ENCODE results near the gene TESK2. TPM values are rescaled to one million over a fixed set of nuclear protein-coding genes. Genes with fewer than 3 reads are reported as not detected.
"Not testable (repeated sequence)": the region's sequence is repeated elsewhere in the genome, so short reads cannot be mapped to it uniquely, and the experiment has no call there.

Gene TESK2
- total RNA-seq, 6 experiments from 2014 or later: 2.7 to 5.5 (median 4.3) TPM

- WGBS (ENCODE audit: insufficient coverage, low coverage, low lambda C conversion rate, missing lambda C conversion rate): 63% methylated on average over 4 of the region's 4 CpGs
- intact Hi-C loops (cut with DNase I): no loop called here
- peaks cover 0 to 70% (median 43%) of the 10 kb centered on the region in 4 donors for H3K36me3 ChIP-seq
- TF ChIP-seq CTCF (IDR thresholded peaks at IDR 0.05): no peak
- TF ChIP-seq POLR2A (IDR thresholded peaks at IDR 0.05): no peak
- H3K4me1 ChIP-seq: peaks cover 0 to 48% (median 24%) of the 10 kb centered on the region in 4 donors
- H3K27me3 ChIP-seq: no peaks in the 10 kb centered on the region
- no peak overlapping the region for H3K4me3 ChIP-seq
- H3K9me3 ChIP-seq: no peaks in the 10 kb centered on the region
- DNase-seq: no peak
- ATAC-seq: no peak
- H3K27ac ChIP-seq: no peak overlapping the region
Measured at GRCh38 chr1:45516465-45516864, 25.5 kb upstream of the TESK2 start.

- Histone ChIP-seq H3K4me1 (peaks cover 0 to 48% (median 24%) of the 10 kb centered on the region in 4 donors), H3K36me3 (peaks cover 0 to 74% (median 47%) of the 10 kb centered on the region in 4 donors), H3K27me3 (no peaks in the 10 kb centered on the region), H3K27ac (no peak overlapping the region), H3K9me3 (no peaks in the 10 kb centered on the region), H3K4me3 (no peak overlapping the region)
- 52% methylated on average over 3 of the region's 3 CpGs for WGBS (ENCODE audit: insufficient coverage, low coverage, low lambda C conversion rate, missing lambda C conversion rate)
- TF ChIP-seq POLR2A (IDR thresholded peaks at IDR 0.05): no peak
- TF ChIP-seq CTCF (IDR thresholded peaks at IDR 0.05): no peak
- intact Hi-C loops (cut with DNase I): no loop called here
- ATAC-seq (no peak), DNase-seq (no peak)
Measured at GRCh38 chr1:45516036-45516435, 25.1 kb upstream of the TESK2 start.

- peaks cover 0 to 49% (median 21%) of the 10 kb centered on the region in 4 donors for H3K4me1 ChIP-seq
- WGBS (ENCODE audit: insufficient coverage, low coverage, low lambda C conversion rate, missing lambda C conversion rate): 60% methylated on average over 7 of the region's 9 CpGs
- H3K36me3 ChIP-seq: peaks cover 0 to 96% (median 59%) of the 10 kb centered on the region in 4 donors
- not testable (repeated sequence) for H3K9me3 ChIP-seq, H3K27ac ChIP-seq, DNase-seq, ATAC-seq, H3K4me3 ChIP-seq, H3K27me3 ChIP-seq
- intact Hi-C loops (cut with DNase I): loop anchor here in 1 of 2 donors (5.0 kb wide), 1 partner anchor 54 kb away; no protein-coding TSS in a partner anchor
Measured at GRCh38 chr1:45513532-45514260, 22.7 kb upstream of the TESK2 start.

GRCh38 chr1:45512641-45513054 lies 21.7 kb upstream of the TESK2 start:
- no peaks in the 10 kb centered on the region for H3K9me3 ChIP-seq
- TF ChIP-seq POLR2A (IDR thresholded peaks at IDR 0.05): no peak
- TF ChIP-seq CTCF (IDR thresholded peaks at IDR 0.05): peak; percentile 72 to 84 (median 77)
- peaks cover 0 to 40% (median 15%) of the 10 kb centered on the region in 4 donors for H3K4me1 ChIP-seq
- intact Hi-C loops (cut with DNase I): loop anchor here in 1 of 2 donors (5.0 kb wide), 1 partner anchor 55 kb away; no protein-coding TSS in a partner anchor
- H3K36me3 ChIP-seq: peaks cover 0 to 89% (median 57%) of the 10 kb centered on the region in 4 donors
- WGBS (ENCODE audit: insufficient coverage, low coverage, low lambda C conversion rate, missing lambda C conversion rate): 100% methylated on average over 1 of the region's 1 CpG
- DNase-seq (peak in 2 of 3 donors; percentile 51 to 69), ATAC-seq (peak; percentile 68 to 85 (median 80))
- H3K27ac ChIP-seq: no peak overlapping the region
- H3K4me3 ChIP-seq: no peak overlapping the region
- H3K27me3 ChIP-seq: no peaks in the 10 kb centered on the region

GRCh38 chr1:45510972-45511527 lies 20.1 kb upstream of the TESK2 start:
- DNase-seq (no peak), ATAC-seq (no peak)
- peaks cover 0 to 26% (median 7%) of the 10 kb centered on the region in 4 donors for H3K4me1 ChIP-seq
- no peak for TF ChIP-seq POLR2A (IDR thresholded peaks at IDR 0.05)
- no peak for TF ChIP-seq CTCF (IDR thresholded peaks at IDR 0.05)
- WGBS (ENCODE audit: insufficient coverage, low coverage, low lambda C conversion rate, missing lambda C conversion rate): 69% methylated on average over 3 of the region's 4 CpGs
- no peaks in the 10 kb centered on the region for H3K27me3 ChIP-seq
- intact Hi-C loops (cut with DNase I): loop anchor here in 1 of 2 donors (5.0 kb wide), 1 partner anchor 56 kb away; no protein-coding TSS in a partner anchor
- H3K9me3 ChIP-seq: no peaks in the 10 kb centered on the region
- no peak overlapping the region for H3K27ac ChIP-seq
- peaks cover 0 to 74% (median 48%) of the 10 kb centered on the region in 4 donors for H3K36me3 ChIP-seq
- no peak overlapping the region for H3K4me3 ChIP-seq

Measured in right lobe of liver (tissue), 6 donors.